Activated CD8-positive, alpha-beta memory T cell treated with anti-CD3 and anti-CD28 coated beads, Interleukin-2, amount 50 U/mL, for 1 hour (primary cell): Measurements from ENCODE around the gene GABRR2.
"Not testable (repeated sequence)": the region's sequence is repeated elsewhere in the genome, so short reads cannot be mapped to it uniquely, and the experiment has no call there.

Experiments used
- DNase-seq: peaks from one replicate; pipeline ENCODE4 v3.0.0-alpha.2; 2020; ENCODE audit errors: extremely low read depth

Gene GABRR2

GRCh38 chr6:89324304-89324703, 9.2 kb upstream of the GABRR2 start:
- DNase-seq, result no peak

GRCh38 chr6:89323511-89323971, 8.4 kb upstream of the GABRR2 start:
- no peak for DNase-seq

GRCh38 chr6:89321131-89321970, 6.3 kb upstream of the GABRR2 start:
- DNase-seq, result no peak

GRCh38 chr6:89320012-89320559, 5.0 kb upstream of the GABRR2 start:
- DNase-seq, result no peak

- DNase-seq, result no peak
Measured at GRCh38 chr6:89317067-89317466, 2.0 kb upstream of the GABRR2 start.

- DNase-seq, result no peak
Measured at GRCh38 chr6:89314692-89315091, 407 bp downstream of the GABRR2 start.

- DNase-seq, result no peak
Measured at GRCh38 chr6:89313006-89313405, 2.1 kb downstream of the GABRR2 start.

GRCh38 chr6:89311853-89312531, 3.1 kb downstream of the GABRR2 start:
- no peak for DNase-seq

GRCh38 chr6:89311530-89311852, 3.6 kb downstream of the GABRR2 start:
- DNase-seq, result no peak

- no peak for DNase-seq
Measured at GRCh38 chr6:89310929-89311328, 4.2 kb downstream of the GABRR2 start.

- no peak for DNase-seq
Measured at GRCh38 chr6:89308525-89309395, 6.3 kb downstream of the GABRR2 start.

GRCh38 chr6:89304517-89304916, 10.6 kb downstream of the GABRR2 start:
- not testable (repeated sequence) for DNase-seq

GRCh38 chr6:89302936-89303335, 12.2 kb downstream of the GABRR2 start:
- DNase-seq, result no peak

GRCh38 chr6:89302195-89302770, 12.8 kb downstream of the GABRR2 start:
- no peak for DNase-seq

GRCh38 chr6:89301586-89302194, 13.4 kb downstream of the GABRR2 start:
- no peak for DNase-seq

GRCh38 chr6:89299466-89299850, 15.6 kb downstream of the GABRR2 start:
- DNase-seq, result no peak

- no peak for DNase-seq
Measured at GRCh38 chr6:89298680-89299465, 16.2 kb downstream of the GABRR2 start.

- DNase-seq, result no peak
Measured at GRCh38 chr6:89297695-89298351, 17.3 kb downstream of the GABRR2 start.

GRCh38 chr6:89295981-89296380, 19.1 kb downstream of the GABRR2 start:
- DNase-seq, result no peak

- DNase-seq, result not testable (repeated sequence)
Measured at GRCh38 chr6:89295116-89295515, 20.0 kb downstream of the GABRR2 start.
